AG04450 (cell line): ENCODE results near the gene PAX6. TPM values are rescaled to one million over a fixed set of nuclear protein-coding genes. Genes with fewer than 3 reads are reported as not detected.

Experiments
- CTCF ChIA-PET: fragments of 300-600, 350-600 bp; formaldehyde crosslinking; extraction: SDS; loops from one replicate; lab custom pipeline; 2022; ENCODE audit warnings: antibody characterized with exemption, inconsistent platforms; lab: Charles Lee
- POLR2A ChIA-PET: fragments of 350-600 bp; formaldehyde crosslinking; extraction: SDS; loops from one replicate; lab custom pipeline; 2021; ENCODE audit warnings: antibody characterized with exemption, inconsistent platforms; lab: Yijun Ruan, JAX
- DNase-seq: peaks from one replicate; pipeline ENCODE4 v3.0.0-alpha.2; 2011; ENCODE audit warnings: low read depth, low spot score
- H3K27ac ChIP-seq: one replicate; pipeline ENCODE4 v1.5.1; 2012; ENCODE audit warnings: low read depth, low read length, control low read depth
- H3K27me3 ChIP-seq: one replicate; pipeline ENCODE4 v1.6.0; 2012; ENCODE audit warnings: low read length; ENCODE audit not compliant: control insufficient read depth, insufficient read depth
- H3K4me3 ChIP-seq: 2 replicates; pipeline ENCODE4 v1.5.1; 2011; ENCODE audit warnings: mild to moderate bottlenecking, low read depth, low read length, control low read depth
- H3K9me3 ChIP-seq: 2 replicates; pipeline ENCODE4 v1.5.1; 2012; ENCODE audit warnings: low read length; ENCODE audit not compliant: control insufficient read depth, insufficient read depth
- CTCF ChIP-seq: IDR thresholded peaks from 2 replicates; pipeline ENCODE4 v1.5.1; 2011; ENCODE audit warnings: low read depth, low read length, control low read depth, inconsistent platforms
- polyA plus RNA-seq: library from polyadenylated mRNA; depleted of rRNA; stranded (reverse); fragments of >200 nt; gene quantifications from 2 replicates; pipeline ENCODE4 v1.2.3, GENCODE V29; 2011

PAX6 gene
- polyA plus RNA-seq, 1 experiment: not detected

DNA sequence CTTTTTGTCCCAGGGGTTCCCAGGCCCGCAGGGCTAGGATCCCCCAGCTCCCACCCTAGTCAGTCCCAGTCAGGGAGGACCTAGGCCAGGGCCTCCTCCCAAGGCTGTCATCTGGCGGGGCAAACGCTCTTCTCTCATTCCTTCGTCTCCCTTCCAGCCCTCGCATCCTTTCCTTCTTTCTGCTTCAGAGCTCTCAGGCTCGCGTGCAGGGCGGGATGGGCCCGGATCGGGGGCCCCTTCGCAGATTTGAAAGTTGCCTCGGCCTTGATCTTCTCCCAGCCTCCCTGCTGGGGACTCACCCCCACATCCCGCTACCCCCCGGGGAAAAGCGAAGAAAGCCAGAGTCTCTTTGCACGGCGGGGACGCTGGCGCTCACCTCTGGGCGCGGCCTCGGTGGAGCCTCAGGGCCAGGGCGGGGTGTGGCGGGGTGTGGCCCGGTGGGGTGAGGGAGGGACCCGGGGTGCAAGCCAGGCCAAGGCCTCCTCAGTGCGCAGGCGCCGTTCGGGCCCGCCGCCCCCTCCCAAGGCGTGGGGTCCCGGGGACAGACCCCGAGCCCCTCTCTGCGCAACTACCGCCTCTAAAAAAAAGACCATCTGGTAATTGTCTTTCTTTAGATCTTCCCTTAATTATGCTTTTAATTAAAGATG, 14.8 kb upstream of the PAX6 start:
- ChIA-PET POLR2A (no interaction called here), CTCF (no interaction called here)
- H3K27me3 ChIP-seq: peaks cover 93% of the 10 kb centered on the region
- H3K9me3 ChIP-seq: peaks cover 20% of the 10 kb centered on the region; the same call in 1 of the 2 replicates
- no peak for DNase-seq
- no peak overlapping the region for H3K27ac ChIP-seq
- TF ChIP-seq CTCF: no peak
- no peak overlapping the region for H3K4me3 ChIP-seq

DNA sequence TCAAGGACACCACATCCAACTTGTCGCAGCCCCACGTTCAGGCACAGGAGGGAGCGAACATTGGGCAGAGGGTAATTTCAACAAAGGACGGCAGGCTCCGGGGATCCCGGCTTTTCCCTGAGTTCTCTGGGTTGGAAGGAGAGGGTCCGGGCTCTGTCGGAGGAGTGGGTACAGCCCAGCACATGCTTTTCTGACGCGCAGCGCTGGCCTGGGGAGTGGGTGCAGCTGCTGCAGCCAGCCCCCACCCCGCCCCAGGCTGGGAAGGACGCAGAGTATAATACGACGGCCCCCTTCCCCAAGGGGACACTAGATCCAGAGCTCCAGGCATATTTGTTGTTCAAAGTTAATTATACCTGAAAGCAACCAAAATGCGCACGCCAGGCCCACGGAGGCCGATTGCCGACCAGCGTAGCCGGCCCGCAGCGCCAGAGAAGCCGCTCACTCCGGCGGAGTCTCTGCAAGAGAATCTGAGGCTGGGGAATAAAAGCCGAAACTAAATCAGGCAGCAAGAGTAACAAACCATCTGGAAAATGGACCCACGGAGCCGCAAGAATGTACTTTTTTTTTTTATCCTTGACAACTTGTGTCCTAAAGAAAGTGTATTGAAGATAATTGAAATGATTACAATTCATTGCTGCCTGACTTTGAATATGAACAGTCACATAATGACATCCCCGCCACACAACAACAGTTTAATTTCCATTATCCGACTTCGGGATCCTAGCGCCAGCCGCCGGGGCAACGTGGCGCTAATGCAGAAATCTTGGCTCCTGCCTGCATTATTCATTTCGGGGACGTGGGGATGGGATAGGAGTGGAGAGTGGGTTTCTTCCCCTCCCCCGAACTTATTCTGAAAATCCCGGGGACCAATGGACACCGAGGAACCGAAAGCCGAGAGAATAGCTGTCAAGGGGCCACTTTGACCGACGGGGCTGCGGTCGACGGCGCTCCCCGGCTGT, 14.0 kb upstream of the PAX6 start:
- H3K27me3 ChIP-seq: peaks cover 98% of the 10 kb centered on the region
- no peak overlapping the region for H3K27ac ChIP-seq
- no peak overlapping the region for H3K4me3 ChIP-seq
- CTCF ChIA-PET: no interaction called here
- no peak for DNase-seq
- no peak for TF ChIP-seq CTCF
- POLR2A ChIA-PET: no interaction called here
- peaks cover 24% of the 10 kb centered on the region; the same call in 1 of the 2 replicates for H3K9me3 ChIP-seq

DNA sequence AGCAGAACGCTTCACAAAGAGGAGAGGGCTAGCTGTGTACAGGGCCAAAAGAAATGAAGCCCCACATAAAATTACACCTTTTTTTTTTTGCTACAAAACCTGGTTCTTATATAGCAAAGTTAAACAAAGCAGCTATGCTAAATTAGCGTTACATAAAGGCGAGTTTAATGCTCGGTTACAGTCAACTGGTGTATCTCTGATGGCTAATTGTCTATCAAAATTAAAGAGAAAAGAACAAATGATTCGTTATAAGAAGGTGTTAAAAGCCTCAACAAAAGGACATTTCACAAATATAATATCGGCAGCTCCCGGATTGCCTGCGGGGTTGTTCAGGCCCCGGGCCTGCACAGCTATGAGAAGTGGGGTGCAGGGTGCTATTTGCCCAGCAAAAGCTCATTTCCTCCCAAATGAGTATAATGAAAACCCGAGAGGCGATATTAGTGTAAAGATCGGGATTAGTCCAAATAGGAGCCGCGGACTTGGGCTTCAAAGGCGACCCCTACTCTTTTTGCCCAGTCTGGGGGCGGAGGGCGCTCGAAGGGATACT, 13.3 kb upstream of the PAX6 start:
- TF ChIP-seq CTCF: no peak
- Histone ChIP-seq H3K4me3 (no peak overlapping the region), H3K9me3 (peaks cover 31% of the 10 kb centered on the region), H3K27me3 (peaks cover 98% of the 10 kb centered on the region), H3K27ac (no peak overlapping the region)
- ChIA-PET POLR2A (no interaction called here), CTCF (no interaction called here)
- DNase-seq: no peak

GRCh38 chr11:31823644-31824331, 12.7 kb upstream of the PAX6 start:
- peaks cover 98% of the 10 kb centered on the region for H3K27me3 ChIP-seq
- H3K4me3 ChIP-seq: no peak overlapping the region
- DNase-seq: no peak
- ChIA-PET POLR2A (no interaction called here), CTCF (no interaction called here)
- no peak overlapping the region for H3K27ac ChIP-seq
- TF ChIP-seq CTCF: no peak
- peaks cover 35% of the 10 kb centered on the region for H3K9me3 ChIP-seq
